Endothelial cell (in vitro differentiated cells): ENCODE measurements around the gene KDM4C. TPM values are rescaled to one million over a fixed set of nuclear protein-coding genes. Genes with fewer than 3 reads are reported as not detected.
A peak's percentile ranks its signal among the peaks of the same experiment; 100 is the strongest.

Source experiments
- DNase-seq: peaks from one replicate; pipeline ENCODE4 v3.0.0; 2021; ENCODE audit warnings: low spot score
- H3K27ac Mint-ChIP-seq: one replicate; pipeline ENCODE4 v1.8.0; 2021; ENCODE audit warnings: mixed read lengths, inconsistent platforms; ENCODE audit not compliant: unreplicated experiment
- H3K27me3 Mint-ChIP-seq: one replicate; pipeline ENCODE4 v1.8.0; 2021; ENCODE audit warnings: mild to moderate bottlenecking, moderate library complexity, mixed read lengths, inconsistent platforms; ENCODE audit not compliant: unreplicated experiment
- H3K36me3 Mint-ChIP-seq: one replicate; pipeline ENCODE4 v1.8.0; 2021; ENCODE audit warnings: mild to moderate bottlenecking, low read depth, mixed read lengths, inconsistent platforms; ENCODE audit not compliant: unreplicated experiment
- H3K4me1 Mint-ChIP-seq: one replicate; pipeline ENCODE4 v1.8.0; 2021; ENCODE audit warnings: mild to moderate bottlenecking, mixed read lengths, inconsistent platforms; ENCODE audit not compliant: unreplicated experiment
- H3K4me3 Mint-ChIP-seq: one replicate; pipeline ENCODE4 v1.8.0; 2021; ENCODE audit warnings: mild to moderate bottlenecking, mixed read lengths, inconsistent platforms; ENCODE audit not compliant: unreplicated experiment
- H3K9me3 Mint-ChIP-seq: one replicate; pipeline ENCODE4 v1.8.0; 2021; ENCODE audit warnings: mixed read lengths, inconsistent platforms; ENCODE audit not compliant: unreplicated experiment
- total RNA-seq: library from RNA; stranded (reverse); fragmentation: NEBNext Ultra II Directional; extraction: Animal tissue kit (Norgen Biotek cat#: 25700); gene quantifications from one replicate; pipeline ENCODE4 v1.2.1, GENCODE V29; 2021; ENCODE audit not compliant: unreplicated experiment
- TF ChIP-seq, protein P1 (sequence below): fragments of 200-600 bp; sonication (generic); IDR thresholded peaks from one replicate; pipeline ENCODE4 v1.5.0; 2021; ENCODE audit warnings: antibody characterized with exemption; ENCODE audit not compliant: unreplicated experiment

The KDM4C gene
- total RNA-seq, 1 donor from 2014 or later = 21.0 TPM

DNA sequence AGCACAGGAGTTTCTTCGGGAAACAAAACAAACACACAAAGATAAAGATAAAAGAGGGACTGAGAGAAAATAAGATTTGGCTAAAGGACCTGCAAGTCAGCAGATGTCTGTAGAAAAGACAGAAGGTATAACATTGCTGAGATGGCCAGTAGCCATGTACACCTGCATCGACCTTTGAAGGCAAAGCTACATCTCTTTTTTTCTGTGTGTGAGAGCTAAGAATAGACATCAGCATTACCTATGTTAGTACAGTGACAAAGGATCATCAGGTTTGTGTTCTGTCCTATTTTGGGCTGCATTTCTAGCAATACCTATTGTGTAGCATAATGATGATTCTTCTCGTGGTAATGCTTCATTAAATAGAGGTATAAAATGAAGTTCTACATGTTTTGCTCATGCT, 64.9 kb downstream of the KDM4C start:
- H3K4me3 Mint-ChIP-seq = no peak overlapping the region
- H3K4me1 Mint-ChIP-seq = no peaks in the 10 kb centered on the region
- no peaks in the 10 kb centered on the region for H3K36me3 Mint-ChIP-seq
- H3K9me3 Mint-ChIP-seq = no peaks in the 10 kb centered on the region
- no peak for DNase-seq
- no peaks in the 10 kb centered on the region for H3K27me3 Mint-ChIP-seq
- H3K27ac Mint-ChIP-seq = no peak overlapping the region
- TF ChIP-seq, protein P1, sequence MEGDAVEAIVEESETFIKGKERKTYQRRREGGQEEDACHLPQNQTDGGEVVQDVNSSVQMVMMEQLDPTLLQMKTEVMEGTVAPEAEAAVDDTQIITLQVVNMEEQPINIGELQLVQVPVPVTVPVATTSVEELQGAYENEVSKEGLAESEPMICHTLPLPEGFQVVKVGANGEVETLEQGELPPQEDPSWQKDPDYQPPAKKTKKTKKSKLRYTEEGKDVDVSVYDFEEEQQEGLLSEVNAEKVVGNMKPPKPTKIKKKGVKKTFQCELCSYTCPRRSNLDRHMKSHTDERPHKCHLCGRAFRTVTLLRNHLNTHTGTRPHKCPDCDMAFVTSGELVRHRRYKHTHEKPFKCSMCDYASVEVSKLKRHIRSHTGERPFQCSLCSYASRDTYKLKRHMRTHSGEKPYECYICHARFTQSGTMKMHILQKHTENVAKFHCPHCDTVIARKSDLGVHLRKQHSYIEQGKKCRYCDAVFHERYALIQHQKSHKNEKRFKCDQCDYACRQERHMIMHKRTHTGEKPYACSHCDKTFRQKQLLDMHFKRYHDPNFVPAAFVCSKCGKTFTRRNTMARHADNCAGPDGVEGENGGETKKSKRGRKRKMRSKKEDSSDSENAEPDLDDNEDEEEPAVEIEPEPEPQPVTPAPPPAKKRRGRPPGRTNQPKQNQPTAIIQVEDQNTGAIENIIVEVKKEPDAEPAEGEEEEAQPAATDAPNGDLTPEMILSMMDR = no peak

DNA sequence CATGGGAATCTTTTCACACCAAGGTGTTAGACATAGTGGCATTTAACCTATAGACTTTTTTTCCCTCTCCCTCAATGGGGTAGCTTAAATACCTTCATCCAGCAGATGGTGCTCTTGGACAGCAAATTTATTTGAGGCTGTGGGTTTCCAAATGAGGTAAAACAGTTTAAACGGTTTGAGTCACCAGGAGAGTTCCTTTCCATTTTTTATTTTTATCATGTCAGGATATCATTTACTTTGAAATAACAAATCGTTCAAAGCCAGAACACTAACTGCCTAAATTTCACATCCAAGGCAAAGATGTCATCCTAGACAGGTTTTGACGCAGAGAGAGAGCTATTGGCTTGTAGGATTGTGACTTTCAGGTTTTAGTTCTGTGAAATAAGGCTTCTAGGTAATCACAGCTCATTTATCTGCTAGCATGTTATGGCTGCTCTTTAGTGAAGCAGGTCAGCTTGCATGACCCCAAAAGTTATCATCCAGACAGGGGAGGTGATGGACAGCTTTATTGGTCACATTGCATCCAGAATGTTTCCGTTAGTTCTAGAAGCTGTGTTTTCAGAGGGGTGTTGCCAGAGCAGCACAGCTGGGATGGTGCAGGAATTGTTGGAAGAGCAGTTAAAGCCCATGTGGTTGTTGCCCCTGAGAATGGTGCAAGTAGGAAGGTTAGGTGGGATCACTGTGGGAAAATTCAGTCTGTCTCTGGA, 69.8 kb downstream of the KDM4C start:
- TF ChIP-seq, protein P1 = peak; percentile 63
- peak; percentile 61 for DNase-seq
- no peaks in the 10 kb centered on the region for H3K4me1 Mint-ChIP-seq
- no peaks in the 10 kb centered on the region for H3K27me3 Mint-ChIP-seq
- H3K4me3 Mint-ChIP-seq = no peak overlapping the region
- no peak overlapping the region for H3K27ac Mint-ChIP-seq
- no peaks in the 10 kb centered on the region for H3K9me3 Mint-ChIP-seq
- no peaks in the 10 kb centered on the region for H3K36me3 Mint-ChIP-seq

DNA sequence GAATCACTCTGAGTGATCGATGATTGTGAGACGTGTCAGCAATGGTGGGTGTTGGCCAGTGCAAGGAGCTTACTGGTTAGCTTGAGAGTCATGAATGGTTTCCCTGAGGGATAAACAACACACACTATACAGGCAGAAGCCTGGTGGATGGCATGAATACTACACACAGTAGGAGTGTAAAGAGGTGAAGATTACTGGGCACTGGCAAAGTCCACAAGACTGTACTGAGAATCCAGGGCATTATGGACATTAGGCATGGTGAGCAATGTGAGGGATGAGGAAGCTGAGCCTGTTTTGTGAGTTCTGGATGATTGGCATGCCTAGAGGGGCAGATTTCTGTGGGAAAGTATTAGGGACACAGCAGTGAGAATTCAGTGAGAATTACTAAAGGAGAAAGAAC, 71.3 kb downstream of the KDM4C start:
- no peaks in the 10 kb centered on the region for H3K4me1 Mint-ChIP-seq
- no peaks in the 10 kb centered on the region for H3K27me3 Mint-ChIP-seq
- H3K27ac Mint-ChIP-seq = no peak overlapping the region
- DNase-seq = no peak
- H3K9me3 Mint-ChIP-seq = no peaks in the 10 kb centered on the region
- TF ChIP-seq, protein P1 = peak; percentile 20
- no peaks in the 10 kb centered on the region for H3K36me3 Mint-ChIP-seq
- no peak overlapping the region for H3K4me3 Mint-ChIP-seq

DNA sequence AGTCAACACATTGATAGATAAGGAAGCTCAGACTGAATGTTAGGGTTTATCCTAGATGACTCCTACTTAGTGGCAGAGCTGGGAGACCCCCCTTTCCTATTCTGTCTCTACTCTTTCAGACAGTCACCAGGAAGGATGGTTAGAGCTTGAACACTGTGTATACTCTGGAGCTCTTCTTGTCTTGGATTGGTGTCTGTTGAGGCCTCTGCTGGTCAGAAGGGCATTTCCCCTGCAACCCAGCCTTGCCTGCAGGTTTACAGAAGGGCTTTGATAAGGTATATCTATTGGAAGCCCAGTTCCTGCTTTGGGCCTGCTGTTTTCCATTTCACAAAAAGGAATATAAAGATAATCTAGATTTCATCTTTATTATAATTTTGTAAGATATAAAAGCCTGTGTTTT, 71.8 kb downstream of the KDM4C start:
- no peak overlapping the region for H3K4me3 Mint-ChIP-seq
- no peaks in the 10 kb centered on the region for H3K27me3 Mint-ChIP-seq
- H3K36me3 Mint-ChIP-seq = no peaks in the 10 kb centered on the region
- H3K27ac Mint-ChIP-seq = no peak overlapping the region
- no peaks in the 10 kb centered on the region for H3K9me3 Mint-ChIP-seq
- DNase-seq = no peak
- TF ChIP-seq, protein P1 = no peak
- no peaks in the 10 kb centered on the region for H3K4me1 Mint-ChIP-seq

DNA sequence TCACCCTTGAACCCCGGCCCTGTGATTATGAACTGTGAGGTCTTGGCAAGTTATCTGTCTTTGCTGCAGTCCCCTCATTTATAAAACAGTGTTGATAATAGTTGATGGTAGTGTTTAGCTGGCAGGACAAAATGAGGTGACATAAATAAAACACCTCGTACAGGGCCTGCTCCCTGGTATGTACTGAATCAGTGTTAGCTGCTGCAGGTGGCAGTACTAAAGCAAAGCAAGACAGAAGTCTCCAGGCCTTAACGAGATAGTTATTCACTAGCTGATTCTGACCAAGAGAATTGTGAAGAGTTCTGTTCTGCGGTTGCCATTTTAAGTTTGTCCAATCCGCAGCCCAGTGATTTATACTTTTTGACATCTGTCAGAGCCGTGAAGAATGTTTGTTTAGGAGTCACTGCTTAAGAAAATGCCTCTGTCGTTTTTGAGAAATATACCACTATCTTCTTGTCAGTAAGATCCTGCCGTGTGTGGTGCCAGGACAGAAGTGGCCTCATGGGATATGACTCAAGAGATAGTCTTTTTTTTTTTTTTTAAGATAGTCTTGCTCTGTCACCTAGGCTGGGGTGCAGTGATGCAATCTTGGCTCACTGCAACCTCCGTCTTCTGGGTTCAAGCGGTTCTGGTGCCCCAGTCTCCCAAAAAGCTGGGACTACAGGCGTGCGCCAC, 75.9 kb downstream of the KDM4C start:
- Mint-ChIP-seq H3K36me3 (peaks cover 8% of the 10 kb centered on the region), H3K4me1 (no peaks in the 10 kb centered on the region), H3K9me3 (no peaks in the 10 kb centered on the region), H3K27me3 (no peaks in the 10 kb centered on the region), H3K27ac (no peak overlapping the region), H3K4me3 (no peak overlapping the region)
- TF ChIP-seq, protein P1 = no peak
- DNase-seq = no peak
